HPDE6-E6E7 (cell line): ENCODE results near the gene NR2C1.

Source experiments
- DNase-seq: peaks from one replicate; pipeline ENCODE4 v3.0.0; 2011; ENCODE audit warnings: missing footprints; ENCODE audit errors: extremely low spot score

NR2C1 gene

DNA sequence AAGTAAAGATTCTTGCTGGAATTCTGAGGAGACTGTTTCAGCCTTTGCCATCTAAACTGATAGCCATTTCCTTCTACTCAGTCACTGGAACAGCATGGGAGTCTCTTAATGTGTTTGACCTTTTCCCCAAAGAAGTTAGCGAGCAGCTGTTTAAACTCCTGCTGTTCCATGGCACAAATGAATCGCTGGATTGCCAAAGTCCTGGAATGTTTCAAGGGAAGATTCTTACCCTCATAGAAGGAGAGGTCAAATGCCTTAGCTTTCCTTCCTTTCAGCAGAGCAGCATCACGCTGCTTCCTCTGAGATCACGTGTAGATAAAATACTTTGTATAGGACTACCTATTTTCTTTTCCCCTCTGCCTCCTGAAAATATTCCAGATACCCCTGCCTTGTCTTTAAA is 10.5 kb upstream of the NR2C1 start:
- no peak for DNase-seq

DNA sequence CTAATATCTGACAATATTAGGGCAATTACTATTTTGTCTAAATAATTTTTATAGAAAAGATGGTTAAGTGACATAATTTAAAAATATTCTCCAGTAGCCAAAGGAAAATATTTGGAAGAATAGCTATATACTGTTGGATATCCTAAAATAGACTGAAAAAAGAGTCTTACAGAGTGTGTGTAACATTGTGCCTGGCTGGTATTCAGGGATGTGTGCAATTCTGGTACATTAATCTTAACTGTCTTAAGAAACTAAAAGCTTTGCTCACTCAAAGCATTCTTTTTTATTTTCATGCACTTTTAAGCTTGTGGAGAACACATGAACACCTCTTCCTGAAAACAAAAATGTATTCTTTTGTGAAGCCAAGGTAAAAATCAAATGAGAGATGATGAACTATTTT is 10.1 kb upstream of the NR2C1 start:
- no peak for DNase-seq

DNA sequence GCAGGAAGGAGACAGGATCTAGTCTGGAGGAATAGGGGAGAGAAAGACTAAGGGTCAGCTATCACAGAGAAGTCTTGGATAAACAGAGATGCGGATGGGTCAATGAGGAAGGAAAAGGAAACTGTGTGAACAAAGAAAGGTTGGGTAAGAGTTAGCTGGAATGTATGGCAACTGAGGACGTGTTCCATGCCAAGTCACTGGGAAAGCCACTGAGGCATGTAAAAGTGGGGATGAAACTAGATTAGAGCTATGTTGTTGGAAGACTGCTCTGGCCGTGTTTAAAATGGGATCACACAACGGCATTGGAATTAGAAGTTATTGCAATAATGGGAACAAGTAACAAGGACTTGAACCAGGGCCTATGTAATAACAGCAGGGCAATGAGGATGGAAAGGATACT is 3.9 kb upstream of the NR2C1 start:
- no peak for DNase-seq

DNA sequence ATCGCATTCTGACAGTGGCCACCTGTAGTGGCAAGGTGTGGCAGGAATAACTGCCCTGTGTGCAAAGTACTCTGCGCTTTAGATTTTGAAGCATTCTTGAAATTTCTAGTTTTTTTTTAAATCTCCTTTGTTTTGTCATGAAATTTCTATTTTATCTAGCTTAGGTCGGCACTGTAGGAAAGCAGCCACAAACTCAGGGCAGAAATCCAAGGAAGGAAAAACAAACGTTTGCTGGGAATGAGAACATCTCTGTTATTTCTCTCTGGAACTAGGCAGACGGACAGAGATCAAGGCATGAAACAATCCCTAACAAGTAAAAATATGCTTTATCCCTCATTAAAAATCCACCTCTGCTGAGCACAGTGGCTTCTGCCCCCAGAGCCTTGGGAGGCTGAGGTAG is 1.3 kb upstream of the NR2C1 start:
- DNase-seq = no peak

DNA sequence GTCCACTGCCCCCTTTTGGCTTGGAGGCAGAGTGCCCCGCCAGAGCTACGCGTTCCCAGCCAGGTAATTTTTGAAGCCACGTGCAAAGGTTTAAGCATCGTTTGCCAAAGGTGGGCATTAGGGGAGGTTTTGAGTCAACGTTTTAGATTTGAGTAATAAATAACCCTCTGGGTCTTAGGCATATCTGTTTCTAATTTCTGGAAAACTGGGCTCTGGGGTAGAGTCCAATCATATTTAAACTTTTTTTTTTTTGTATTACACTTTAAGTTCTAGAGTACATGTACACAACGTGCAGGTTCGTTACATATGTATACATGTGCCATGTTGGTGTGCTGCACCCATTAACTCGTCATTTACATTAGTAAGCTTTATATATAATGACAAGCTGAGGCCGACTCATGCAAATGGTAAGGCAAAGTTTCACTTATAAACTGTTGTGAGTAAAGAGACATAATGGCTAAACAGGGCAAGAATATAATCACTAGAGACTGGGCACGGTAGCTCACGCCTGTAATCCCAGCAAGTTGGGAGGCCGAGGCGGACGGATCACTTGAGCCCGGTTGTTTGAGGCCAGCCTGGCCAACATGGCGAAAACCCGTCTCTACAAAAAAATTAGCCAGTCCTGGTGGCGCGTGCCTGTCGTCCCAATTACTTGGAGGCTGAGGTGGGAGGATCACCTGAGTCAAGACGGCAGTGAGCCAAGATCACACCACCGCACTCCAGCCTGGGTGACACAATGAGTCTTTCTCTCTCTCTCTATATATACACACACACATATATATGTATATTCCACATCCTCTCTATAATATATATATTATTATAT is 491 bp upstream of the NR2C1 start:
- no peak for DNase-seq

DNA sequence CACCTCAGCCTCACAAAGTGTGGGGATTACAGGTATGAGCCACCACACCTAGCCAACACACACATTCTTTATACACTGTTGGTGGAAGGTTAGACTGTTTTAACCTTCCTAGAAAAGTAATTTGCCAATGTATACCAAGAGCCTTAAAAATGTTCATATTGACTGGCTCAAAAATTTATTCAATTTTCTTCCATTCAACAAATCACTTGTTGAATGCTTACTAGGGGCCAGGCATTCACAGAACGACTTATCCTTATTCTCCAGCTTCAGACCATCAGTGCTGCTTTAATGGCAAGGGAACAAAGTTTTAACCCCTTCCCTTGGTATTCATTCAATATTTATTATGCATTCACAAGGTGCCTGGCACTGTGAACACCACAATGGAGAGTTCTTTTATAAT is 3.0 kb downstream of the NR2C1 start:
- DNase-seq = no peak

DNA sequence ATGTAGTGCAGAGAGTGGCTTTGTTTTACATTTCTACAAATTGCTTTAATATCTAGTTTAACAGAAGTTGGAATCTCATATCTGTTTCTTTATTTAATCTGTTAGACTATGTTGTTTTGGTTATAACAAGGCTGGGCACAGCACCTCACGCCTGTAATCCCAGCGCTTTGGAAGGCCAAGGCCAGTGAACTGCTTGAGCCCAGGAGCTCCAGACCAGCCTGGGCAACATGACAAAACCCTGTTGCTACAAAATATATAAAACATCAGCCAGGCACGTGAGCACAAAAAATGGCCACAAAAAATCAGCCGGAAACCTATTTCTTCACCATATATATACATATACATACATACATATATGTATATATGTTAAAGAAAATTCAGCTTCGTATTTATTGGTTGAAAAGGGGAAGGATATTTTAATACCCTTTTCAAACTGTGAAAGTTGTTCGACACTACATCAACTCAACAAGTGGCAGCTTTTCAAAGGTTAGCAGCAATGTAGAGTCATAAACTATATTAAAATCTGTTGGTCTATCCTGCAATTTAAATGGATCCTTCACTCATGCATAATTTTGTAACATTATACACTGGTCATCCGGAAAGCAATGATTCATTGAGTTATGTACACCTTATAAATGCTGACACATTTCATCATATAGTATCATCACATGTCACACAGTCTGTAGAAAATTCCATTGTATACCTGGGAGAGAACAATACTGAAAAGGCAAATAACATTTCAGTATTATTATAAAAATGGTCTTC is 7.1 kb downstream of the NR2C1 start:
- DNase-seq = peak; percentile 8

DNA sequence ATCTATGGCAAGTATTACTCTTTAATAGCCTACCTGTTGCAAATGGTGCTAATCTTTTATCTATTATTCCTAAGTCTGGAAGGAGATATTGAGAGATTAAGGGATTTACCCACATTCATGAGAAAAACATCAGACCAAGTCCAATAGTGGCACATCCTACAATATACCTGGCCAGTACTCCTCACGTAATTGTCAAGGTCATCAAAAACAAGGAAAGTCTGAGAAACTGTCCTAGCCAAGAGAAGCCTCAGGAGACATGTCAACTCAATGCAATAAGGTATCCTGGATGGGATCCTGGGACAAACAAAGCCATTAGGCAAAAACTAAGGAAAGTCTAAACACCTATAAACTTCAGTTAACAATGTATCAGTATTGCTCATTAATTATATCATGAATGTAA is 12.5 kb downstream of the NR2C1 start:
- no peak for DNase-seq

DNA sequence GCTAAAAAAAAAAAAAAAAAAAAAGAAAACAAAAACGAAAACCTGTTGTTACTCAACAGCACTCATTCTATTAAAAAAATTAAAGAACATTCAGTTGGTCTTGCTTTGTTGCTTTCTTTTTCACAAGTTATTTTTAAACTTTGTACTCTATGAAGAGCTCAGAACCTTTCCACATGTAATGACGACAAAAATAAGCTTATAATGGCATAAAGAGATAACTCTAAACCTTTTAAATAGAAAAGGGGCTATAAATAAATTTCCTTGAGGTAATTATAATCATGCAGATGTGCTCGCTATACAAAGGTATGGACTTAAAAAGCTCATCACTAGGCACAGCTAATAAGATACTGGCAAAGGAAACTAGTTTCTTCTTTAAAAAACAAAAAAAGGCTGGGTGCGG is 13.4 kb downstream of the NR2C1 start:
- no peak for DNase-seq

DNA sequence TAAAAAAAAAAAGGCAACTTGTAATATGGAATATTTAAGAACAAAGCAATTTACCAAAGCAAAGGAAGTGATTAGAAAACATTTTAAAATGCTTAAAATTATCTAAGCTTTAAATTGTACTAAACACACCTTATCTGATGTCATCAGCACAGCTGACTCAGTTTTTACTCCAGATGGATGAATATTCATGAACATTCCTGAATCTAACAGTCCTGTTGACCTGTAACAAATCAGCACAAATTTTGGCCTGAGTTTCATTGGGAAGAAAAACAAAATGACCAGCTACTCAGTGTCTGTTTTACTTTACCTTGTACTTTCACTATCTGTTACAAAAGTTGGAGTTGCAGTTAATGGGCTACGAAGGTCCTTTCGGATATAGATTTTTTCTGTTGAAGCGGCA is 16.0 kb downstream of the NR2C1 start:
- no peak for DNase-seq

DNA sequence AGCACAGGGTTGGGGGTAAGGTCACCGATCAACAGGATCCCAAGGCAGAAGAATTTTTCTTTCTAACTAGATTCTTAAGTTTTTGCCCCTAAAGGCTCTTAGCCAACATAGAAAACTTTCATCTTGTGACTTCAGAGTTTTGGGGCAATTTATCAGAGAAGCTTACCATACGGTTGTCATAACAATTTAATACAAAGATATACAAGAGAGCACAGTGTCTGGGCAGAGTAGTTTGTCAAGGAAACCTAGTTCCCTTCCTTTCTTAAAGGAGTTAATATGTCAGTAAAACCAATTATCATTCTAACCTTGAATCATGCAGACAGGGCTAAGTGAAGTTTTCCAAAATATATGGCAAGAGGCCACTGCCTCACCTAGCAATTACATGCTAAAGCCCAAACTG is 18.4 kb downstream of the NR2C1 start:
- no peak for DNase-seq

DNA sequence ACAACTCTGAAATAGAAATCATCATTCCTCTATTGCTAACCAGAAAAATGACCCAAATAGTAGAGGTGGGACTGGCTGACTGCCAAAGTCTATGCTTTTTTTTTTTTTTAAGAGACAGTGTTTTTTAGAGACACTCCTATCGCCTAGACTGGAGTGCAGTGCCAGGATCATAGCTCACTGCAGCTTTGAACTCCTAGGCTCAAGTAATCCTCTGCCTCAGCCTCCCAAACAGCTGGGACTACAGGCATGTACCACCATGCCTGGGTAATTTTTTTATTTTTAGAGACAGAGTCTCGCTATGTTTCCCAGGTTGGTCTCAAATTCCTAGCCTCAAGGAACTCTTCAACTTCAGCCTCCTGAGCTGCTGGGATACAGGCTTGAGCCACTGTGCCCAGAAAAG is 19.2 kb downstream of the NR2C1 start:
- no peak for DNase-seq

DNA sequence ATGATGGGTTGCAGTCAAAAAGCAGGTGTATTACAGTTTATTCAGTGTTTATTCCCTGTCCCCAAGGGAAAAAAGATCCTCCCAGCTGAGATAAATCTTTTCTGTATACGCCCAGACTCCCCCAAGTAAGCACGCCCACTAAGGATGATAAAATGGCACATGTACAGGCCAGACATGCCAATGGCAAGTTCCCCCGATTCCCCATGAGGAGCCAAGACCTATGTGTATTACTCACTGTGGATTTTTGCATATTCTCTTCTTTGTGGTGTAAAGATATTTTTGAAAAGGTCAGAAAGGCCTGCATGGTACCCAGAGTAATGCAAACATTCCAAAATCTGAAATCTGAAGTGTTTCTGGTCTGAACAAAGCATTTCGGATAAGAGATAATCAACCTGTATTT is 22.2 kb downstream of the NR2C1 start:
- no peak for DNase-seq

DNA sequence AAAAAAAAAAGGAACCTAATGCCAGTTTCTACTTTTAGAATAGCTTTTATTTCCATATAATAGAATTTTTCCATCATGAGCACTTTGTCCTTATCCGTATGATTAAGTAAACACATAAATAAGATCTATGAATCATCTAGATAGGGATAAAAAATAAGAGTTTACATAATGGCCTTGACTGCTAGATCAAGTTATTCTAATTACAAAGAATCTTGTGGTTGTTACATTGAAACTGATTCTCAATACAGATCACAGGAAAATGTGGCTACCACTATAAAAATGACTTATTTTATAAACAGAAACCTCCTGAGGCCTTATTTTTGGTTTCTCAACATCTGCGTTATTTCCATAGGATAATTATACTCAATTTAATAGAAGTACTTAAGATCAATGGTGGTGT is 35.5 kb downstream of the NR2C1 start:
- DNase-seq = no peak

DNA sequence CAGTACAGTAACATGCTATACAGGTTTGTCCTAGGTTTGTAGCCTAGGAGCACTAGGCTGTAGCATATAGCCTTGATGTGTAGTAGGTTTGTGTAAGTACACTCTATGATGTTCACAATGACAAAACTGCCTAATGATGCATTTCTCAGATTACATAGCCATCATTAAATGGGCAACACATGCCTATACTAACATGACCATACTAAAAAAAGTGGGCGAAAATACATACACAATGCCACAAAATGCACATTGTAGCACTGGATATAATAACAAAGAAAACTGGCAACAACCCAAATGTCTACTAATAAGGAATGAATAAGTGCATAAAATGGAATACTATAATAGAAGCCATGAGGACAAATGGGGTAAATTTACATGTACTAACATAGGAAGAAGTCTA is 38.7 kb downstream of the NR2C1 start:
- no peak for DNase-seq

DNA sequence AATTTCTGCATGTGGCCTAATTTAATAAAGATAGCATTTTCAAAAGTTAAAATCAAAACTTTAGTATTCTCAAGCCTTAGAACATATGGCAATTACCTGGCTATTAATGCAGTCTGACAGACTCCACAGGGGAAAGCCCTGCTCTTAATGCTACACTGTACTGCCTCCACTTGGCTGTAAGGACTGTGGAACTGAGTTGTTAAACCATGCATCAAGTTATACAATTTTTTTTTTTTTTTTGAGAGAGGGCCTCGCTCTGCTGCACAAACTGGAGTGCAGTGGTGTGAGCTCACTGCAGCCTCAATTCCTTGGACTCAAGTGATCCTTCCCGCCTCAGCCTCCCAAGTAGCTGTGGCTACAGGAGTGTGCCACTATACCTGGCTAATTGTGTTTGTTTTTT is 50.9 kb downstream of the NR2C1 start:
- no peak for DNase-seq

DNA sequence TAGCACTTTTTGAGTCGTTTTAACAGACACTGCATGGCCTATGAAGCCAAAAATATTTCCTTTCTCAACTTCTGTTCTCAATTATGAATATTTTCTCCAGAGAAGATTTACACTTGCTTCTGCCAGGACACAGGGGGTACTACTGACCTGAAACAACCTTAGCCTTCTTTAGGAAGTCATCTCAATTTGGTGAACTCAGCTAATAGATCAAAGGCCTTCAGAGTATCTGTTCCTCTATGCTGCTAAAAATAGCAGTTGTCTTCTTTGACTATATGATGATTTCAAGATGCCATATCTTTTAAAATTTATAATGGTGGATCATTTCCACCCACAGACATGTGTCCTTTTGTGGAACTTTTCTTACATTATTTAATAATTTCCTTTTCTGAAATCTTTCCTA is 55.9 kb downstream of the NR2C1 start:
- no peak for DNase-seq

DNA sequence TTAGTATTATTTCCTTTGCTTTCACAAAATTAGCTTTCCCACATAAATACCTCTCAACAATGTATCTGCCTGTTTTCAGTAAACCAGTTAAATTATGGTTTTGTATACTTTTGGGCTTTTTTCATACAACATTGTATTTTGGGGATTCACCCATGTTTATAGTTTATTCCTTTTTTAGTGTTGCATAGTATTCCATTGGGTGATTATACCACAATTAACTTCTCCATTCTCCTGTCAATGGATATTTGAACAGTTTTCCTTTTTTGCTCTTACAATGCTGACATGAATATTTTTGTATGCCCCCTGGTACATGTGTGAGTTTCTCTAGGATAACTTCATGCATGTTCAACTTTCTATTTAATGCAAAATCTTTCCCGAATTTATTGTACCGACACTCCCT is 57.3 kb downstream of the NR2C1 start:
- DNase-seq = no peak

DNA sequence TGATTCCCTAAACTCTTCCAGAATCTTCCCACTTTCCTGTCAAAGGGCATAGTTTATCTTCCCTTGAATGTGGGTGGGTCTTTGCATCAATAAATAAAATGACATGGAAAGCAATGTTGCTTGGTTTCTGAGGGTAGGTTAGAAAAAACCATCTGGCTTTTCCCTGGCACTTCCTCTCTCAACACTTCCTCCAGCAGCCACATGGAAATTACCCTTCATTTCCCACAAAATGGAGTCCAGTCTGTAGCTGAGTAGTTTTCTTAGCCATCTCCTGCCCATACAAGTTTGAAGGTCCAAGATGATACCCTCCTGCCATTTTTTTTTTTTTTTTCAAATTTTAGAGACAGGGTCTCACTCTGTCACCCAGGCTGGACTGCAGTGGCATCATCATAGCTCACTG is 58.9 kb downstream of the NR2C1 start:
- no peak for DNase-seq

DNA sequence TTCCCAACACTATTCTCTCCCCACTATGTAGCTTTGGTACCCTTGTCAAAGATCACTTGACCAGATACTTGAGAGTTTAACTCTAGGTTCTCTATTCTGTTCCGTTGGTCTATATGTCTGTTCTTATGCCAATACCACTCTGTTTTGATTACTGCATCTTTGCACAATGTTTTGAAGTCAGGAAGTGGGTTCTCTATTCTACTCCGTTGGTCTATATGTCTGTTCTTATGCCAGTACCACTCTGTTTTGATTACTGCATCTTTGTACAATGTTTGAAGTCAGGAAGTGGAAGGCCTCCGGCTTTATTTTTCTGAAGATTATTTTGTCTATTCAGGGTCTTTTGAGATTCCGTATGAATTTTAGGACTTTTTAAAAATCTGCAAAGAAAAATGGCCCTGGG is 67.2 kb downstream of the NR2C1 start:
- no peak for DNase-seq

DNA sequence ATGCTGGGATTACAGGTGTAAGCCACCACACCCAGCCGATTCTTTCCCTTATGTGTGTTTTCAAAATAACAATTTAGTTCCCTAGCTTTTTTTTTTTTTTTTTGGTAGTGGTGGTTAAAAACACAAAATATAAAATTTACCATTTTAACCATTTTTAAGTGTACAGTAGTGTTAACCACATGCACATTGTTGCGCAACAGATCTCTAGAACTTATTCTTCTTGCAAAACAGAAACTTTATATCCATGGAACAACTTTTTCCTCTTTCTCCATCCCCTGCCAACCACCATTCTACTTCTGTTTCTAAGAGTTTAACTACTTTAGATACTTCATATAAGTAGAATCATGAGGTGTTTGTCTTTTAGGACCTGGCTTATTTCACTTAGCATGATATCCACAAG is 68.8 kb downstream of the NR2C1 start:
- no peak for DNase-seq

DNA sequence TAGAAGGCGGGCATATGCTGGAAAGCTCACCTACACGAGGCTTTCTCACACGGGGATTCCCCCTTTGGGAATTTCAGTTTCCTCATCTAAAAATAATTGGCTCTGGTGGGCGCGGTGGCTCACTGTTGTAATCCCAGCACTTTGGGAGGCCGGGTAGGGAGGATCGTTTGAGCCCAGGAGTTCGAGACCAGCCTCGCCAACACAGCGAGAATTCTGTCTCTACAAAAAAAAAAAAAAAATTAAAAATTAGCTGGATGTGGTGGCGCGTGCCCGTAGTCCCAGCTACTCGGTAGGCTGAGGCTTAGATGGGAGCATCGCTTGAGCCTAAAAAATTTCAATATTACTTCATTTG is 69.5 kb downstream of the NR2C1 start:
- DNase-seq = no peak

DNA sequence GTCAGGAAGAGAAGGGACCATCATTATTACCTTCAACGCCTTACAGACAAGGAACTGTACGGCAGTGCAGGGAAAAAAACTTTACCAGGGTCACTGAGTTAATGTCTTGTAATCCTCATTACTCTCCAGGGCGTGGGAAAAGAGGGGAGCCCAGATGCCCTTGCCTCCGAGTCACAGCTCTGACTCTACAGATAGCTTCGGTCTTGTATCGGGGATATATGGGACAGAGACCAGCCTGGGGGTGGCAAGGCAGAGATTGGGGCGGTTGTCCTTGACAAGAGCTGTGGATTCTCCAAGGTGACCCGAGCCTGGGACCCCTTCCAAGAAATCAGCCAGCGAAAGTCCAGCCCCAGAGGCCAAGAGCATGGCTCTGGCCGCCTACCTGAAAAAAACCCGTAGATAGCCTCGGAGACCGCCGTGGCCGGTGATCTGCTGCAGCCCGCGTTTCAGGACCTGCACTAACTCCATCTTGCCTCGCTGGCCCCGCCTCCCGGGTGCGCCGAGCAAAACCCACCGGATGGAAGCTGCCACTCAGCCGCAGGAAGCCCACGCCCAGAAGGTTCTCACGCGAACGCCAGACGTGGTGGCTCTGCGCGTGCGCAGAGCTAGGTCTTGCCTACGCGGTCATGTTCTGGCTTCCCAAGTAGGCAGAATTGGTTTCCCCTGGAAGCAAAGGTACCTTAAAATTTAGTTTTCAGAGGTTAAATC is 70.1 kb downstream of the NR2C1 start, which contains the start of gene NDUFA12:
Gene NDUFA12, minus strand, starts transcription at position 485 of the 708 bp plus-strand sequence. Its CDS starts 17 bp downstream, at position 468.
- DNase-seq = peak; percentile 90
